HepG2 (cell line): ENCODE data around the gene SPINK4. TPM values are rescaled to one million over a fixed set of nuclear protein-coding genes. Genes with fewer than 3 reads are reported as not detected.

ENCODE experiments used
- ATF7-NPFF ChIP-seq: sonication (generic); formaldehyde crosslinking; IDR thresholded peaks from 2 replicates; pipeline ENCODE4 v1.8.1; 2023; ENCODE audit warnings: mild to moderate bottlenecking, low read depth, missing genetic modification reagents, moderate library complexity
- ERF ChIP-seq: IDR thresholded peaks from 2 replicates; pipeline ENCODE4 v1.6.1; 2018; ENCODE audit warnings: missing biosample characterization, missing genetic modification reagents
- ETV5 ChIP-seq: IDR thresholded peaks from 2 replicates; pipeline ENCODE4 v1.6.1; 2018; ENCODE audit warnings: missing biosample characterization, missing genetic modification reagents, inconsistent platforms, borderline replicate concordance
- GLMP ChIP-seq: sonication (generic); formaldehyde crosslinking; IDR thresholded peaks from 2 replicates; pipeline ENCODE4 v1.9.0; 2021; ENCODE audit warnings: missing genetic modification reagents, mild to moderate bottlenecking, borderline replicate concordance
- HNRNPK ChIP-seq: fragments of 200-400 bp; formaldehyde crosslinking; IDR thresholded peaks from 2 replicates; pipeline ENCODE4 v1.6.1; 2018; ENCODE audit warnings: low read length, low read depth, moderate library complexity, mild to moderate bottlenecking; ENCODE audit not compliant: poor library complexity, severe bottlenecking
- KLF16 ChIP-seq, 2 experiments: sonication (generic) in 1 of 2; formaldehyde crosslinking in 1 of 2; IDR thresholded peaks; 2 replicates each; pipeline versions ENCODE4 v1.6.1 to v1.8.0; 2016 to 2023; ENCODE audit warnings: missing genetic modification reagents in 2 of 2, missing compliant biosample characterization in 1 of 2
- NFE2L1 ChIP-seq: sonication (generic); formaldehyde crosslinking; IDR thresholded peaks from 2 replicates; pipeline ENCODE4 v1.4.0; 2020; ENCODE audit warnings: missing genetic modification reagents, mild to moderate bottlenecking, borderline replicate concordance
- NFKBIZ ChIP-seq: IDR thresholded peaks from 2 replicates; pipeline ENCODE4 v1.6.1; 2018; ENCODE audit warnings: missing genetic modification reagents, missing compliant biosample characterization
- NR2F2 ChIP-seq: IDR thresholded peaks from 2 replicates; pipeline ENCODE4 v1.6.1; 2012; ENCODE audit warnings: low read depth, inconsistent platforms, borderline replicate concordance
- PRMT3 ChIP-seq: sonication (generic); formaldehyde crosslinking; IDR thresholded peaks from 2 replicates; pipeline ENCODE4 v1.8.1; 2022; ENCODE audit warnings: low read depth, mild to moderate bottlenecking, moderate library complexity, missing genetic modification reagents, borderline replicate concordance
- PRPF4 ChIP-seq: fragments of 200-400 bp; formaldehyde crosslinking; IDR thresholded peaks from 2 replicates; pipeline ENCODE4 v1.6.1; 2016; ENCODE audit warnings: low read length, low read depth; ENCODE audit not compliant: poor library complexity, severe bottlenecking
- SKI ChIP-seq: fragments of 450-650 bp; IDR thresholded peaks from one replicate; pipeline ENCODE4 v1.6.1; 2018; ENCODE audit warnings: mild to moderate bottlenecking; ENCODE audit not compliant: partially characterized antibody
- TERF1 ChIP-seq: sonication (generic); formaldehyde crosslinking; IDR thresholded peaks from 2 replicates; pipeline ENCODE4 v1.8.0; 2022; ENCODE audit warnings: mild to moderate bottlenecking, missing genetic modification reagents, moderate library complexity
- YEATS4 ChIP-seq: sonication (generic); formaldehyde crosslinking; IDR thresholded peaks from 2 replicates; pipeline ENCODE4 v1.4.0; 2020; ENCODE audit warnings: missing genetic modification reagents, borderline replicate concordance
- YY1 ChIP-seq: IDR thresholded peaks from 2 replicates; pipeline ENCODE4 v1.6.1; 2011; ENCODE audit warnings: low read length, low read depth, moderate library complexity, mild to moderate bottlenecking; ENCODE audit not compliant: insufficient read depth, insufficient replicate concordance
- ZGPAT ChIP-seq: IDR thresholded peaks from 2 replicates; pipeline ENCODE4 v1.6.1; 2016; ENCODE audit warnings: mild to moderate bottlenecking
- ZNF121 ChIP-seq: sonication (generic); formaldehyde crosslinking; IDR thresholded peaks from 2 replicates; pipeline ENCODE4 v1.5.0; 2020; ENCODE audit warnings: mild to moderate bottlenecking, missing genetic modification reagents
- ZNF256 ChIP-seq: sonication (generic); formaldehyde crosslinking; conservative IDR thresholded peaks from 2 replicates; pipeline ENCODE4 v1.4.0; 2020; ENCODE audit warnings: missing genetic modification reagents
- ZNF282 ChIP-seq: fragments of 450-650 bp; IDR thresholded peaks from 2 replicates; pipeline ENCODE4 v1.6.1; 2018; ENCODE audit not compliant: partially characterized antibody
- ZNF614 ChIP-seq: IDR thresholded peaks from 2 replicates; pipeline ENCODE4 v1.6.1; 2018; ENCODE audit warnings: missing biosample characterization, missing genetic modification reagents, inconsistent platforms, borderline replicate concordance
- ZNF776 ChIP-seq: sonication (generic); formaldehyde crosslinking; IDR thresholded peaks from 2 replicates; pipeline ENCODE4 v1.4.0; 2020; ENCODE audit warnings: mild to moderate bottlenecking, missing genetic modification reagents
- ZZZ3 ChIP-seq: sonication (generic); formaldehyde crosslinking; IDR thresholded peaks from 2 replicates; pipeline ENCODE4 v1.4.0; 2020; ENCODE audit warnings: missing genetic modification reagents, mild to moderate bottlenecking, borderline replicate concordance
- polyA plus RNA-seq, 8 experiments: library from polyadenylated mRNA; depleted of rRNA in 3 of 8; stranded (reverse) in 7 of 8; unstranded in 1 of 8; fragments of >200 nt; fragmentation: Illumina TruSeq in 4 of 8; extraction: Trizol in 4 of 8; gene quantifications; 2 replicates each; pipeline versions ENCODE4 v1.2.1 to v1.2.3, GENCODE V29; 2011 to 2016; ENCODE audit warnings: low read depth in 4 of 8, missing spikeins in 1 of 8, mixed read lengths in 1 of 8; ENCODE audit not compliant: insufficient read depth in 1 of 8
- total RNA-seq, 5 experiments: library from RNA; depleted of rRNA; stranded (reverse); fragments of >200 nt; fragmentation: Illumina TruSeq; extraction: Trizol; gene quantifications; 2 replicates each; pipeline ENCODE4 v1.2.3, GENCODE V29; 2016; ENCODE audit warnings: low read depth in 1 of 5
- TF ChIP-seq, protein P1 (sequence below): sonication (generic); formaldehyde crosslinking; IDR thresholded peaks from 2 replicates; pipeline ENCODE4 v1.4.0; 2020; ENCODE audit warnings: missing genetic modification reagents, borderline replicate concordance

The SPINK4 gene
- total and polyA plus RNA-seq, 2 of the 13 experiments (the other 11 are each of a cell fraction or from before 2014, with no cell fraction given) = 0.53 to 3.4 TPM

DNA sequence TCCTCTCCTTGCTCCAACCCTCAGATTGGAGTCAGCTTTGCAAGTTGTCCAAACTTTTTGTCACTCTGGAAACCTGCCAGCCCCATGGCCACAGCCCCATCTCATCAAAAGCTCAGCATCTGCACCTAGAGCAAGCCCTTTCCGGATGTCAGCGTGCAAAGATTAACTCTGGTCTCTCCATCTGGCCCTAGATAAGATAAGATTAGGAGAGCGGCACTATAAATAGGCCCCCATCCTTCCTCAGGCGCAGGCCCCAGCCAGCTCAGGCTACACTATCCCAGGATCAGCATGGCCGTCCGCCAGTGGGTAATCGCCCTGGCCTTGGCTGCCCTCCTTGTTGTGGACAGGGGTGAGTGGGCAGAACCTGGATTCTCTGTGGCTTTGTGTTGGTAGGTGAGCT, at the start of gene SPINK4 (continued):
- TF ChIP-seq TERF1 (CRISPR knock-in tag) (no peak), ETV5 (peak; percentile 69; the same call in 1 of the 2 replicates), ZNF282 (no peak), ZNF614 (CRISPR knock-in tag) (no peak; the same call in 1 of the 2 replicates), HNRNPK (no peak), PRMT3 (CRISPR knock-in tag) (no peak), ERF (CRISPR knock-in tag) (0 out of 2 replicates have a peak, but pooled peaks have one; percentile 27), YEATS4 (CRISPR knock-in tag) (no peak), NFKBIZ (no peak), ZZZ3 (no peak), YY1 (no peak), ZNF776 (CRISPR knock-in tag) (no peak), ZNF256 (CRISPR knock-in tag) (no peak), SKI (no peak), GLMP (no peak), ATF7-NPFF (CRISPR knock-in tag) (no peak), ZGPAT (no peak), PRPF4 (no peak), ZNF121 (no peak), KLF16 (CRISPR knock-in tag; IDR thresholded peaks at IDR 0.05) (no peak), NR2F2 (no peak), NFE2L1 (CRISPR knock-in tag) (no peak)
- TF ChIP-seq, protein P1, sequence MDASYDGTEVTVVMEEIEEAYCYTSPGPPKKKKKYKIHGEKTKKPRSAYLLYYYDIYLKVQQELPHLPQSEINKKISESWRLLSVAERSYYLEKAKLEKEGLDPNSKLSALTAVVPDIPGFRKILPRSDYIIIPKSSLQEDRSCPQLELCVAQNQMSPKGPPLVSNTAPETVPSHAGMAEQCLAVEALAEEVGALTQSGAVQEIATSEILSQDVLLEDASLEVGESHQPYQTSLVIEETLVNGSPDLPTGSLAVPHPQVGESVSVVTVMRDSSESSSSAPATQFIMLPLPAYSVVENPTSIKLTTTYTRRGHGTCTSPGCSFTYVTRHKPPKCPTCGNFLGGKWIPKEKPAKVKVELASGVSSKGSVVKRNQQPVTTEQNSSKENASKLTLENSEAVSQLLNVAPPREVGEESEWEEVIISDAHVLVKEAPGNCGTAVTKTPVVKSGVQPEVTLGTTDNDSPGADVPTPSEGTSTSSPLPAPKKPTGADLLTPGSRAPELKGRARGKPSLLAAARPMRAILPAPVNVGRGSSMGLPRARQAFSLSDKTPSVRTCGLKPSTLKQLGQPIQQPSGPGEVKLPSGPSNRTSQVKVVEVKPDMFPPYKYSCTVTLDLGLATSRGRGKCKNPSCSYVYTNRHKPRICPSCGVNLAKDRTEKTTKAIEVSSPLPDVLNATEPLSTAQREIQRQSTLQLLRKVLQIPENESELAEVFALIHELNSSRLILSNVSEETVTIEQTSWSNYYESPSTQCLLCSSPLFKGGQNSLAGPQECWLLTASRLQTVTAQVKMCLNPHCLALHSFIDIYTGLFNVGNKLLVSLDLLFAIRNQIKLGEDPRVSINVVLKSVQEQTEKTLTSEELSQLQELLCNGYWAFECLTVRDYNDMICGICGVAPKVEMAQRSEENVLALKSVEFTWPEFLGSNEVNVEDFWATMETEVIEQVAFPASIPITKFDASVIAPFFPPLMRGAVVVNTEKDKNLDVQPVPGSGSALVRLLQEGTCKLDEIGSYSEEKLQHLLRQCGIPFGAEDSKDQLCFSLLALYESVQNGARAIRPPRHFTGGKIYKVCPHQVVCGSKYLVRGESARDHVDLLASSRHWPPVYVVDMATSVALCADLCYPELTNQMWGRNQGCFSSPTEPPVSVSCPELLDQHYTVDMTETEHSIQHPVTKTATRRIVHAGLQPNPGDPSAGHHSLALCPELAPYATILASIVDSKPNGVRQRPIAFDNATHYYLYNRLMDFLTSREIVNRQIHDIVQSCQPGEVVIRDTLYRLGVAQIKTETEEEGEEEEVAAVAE (CRISPR knock-in tag) = no peak
